Fibroblast of mammary gland (primary cell): ENCODE measurements around the gene DLX5.

Experiments
- DNase-seq: peaks from one replicate; pipeline ENCODE4 v3.0.0-alpha.2; 2010; ENCODE audit warnings: low read depth
- H3K4me3 ChIP-seq: 2 replicates; pipeline ENCODE4 v1.5.1; 2011; ENCODE audit warnings: low read depth, mild to moderate bottlenecking, low read length, moderate library complexity; ENCODE audit not compliant: control insufficient read depth
- CTCF ChIP-seq: conservative IDR thresholded peaks from 2 replicates; pipeline ENCODE4 v1.5.1; 2011; ENCODE audit warnings: low read depth, low read length, inconsistent platforms; ENCODE audit not compliant: control insufficient read depth, insufficient read depth

The DLX5 gene

GRCh38 chr7:97013134-97013844, 11.3 kb downstream of the DLX5 start:
- H3K4me3 ChIP-seq = no peak overlapping the region
- no peak for TF ChIP-seq CTCF

GRCh38 chr7:97012365-97013133, 12.1 kb downstream of the DLX5 start:
- TF ChIP-seq CTCF = no peak
- no peak for DNase-seq
- no peak overlapping the region for H3K4me3 ChIP-seq

More at GRCh38 chr7:97013134-97013844, 11.3 kb downstream of the DLX5 start:
- no peak for DNase-seq

GRCh38 chr7:97011536-97012364, 12.9 kb downstream of the DLX5 start:
- no peak overlapping the region for H3K4me3 ChIP-seq
- no peak for TF ChIP-seq CTCF
- no peak for DNase-seq

- no peak for TF ChIP-seq CTCF
- DNase-seq = no peak
- H3K4me3 ChIP-seq = no peak overlapping the region
These were observed 13.5 kb downstream of the DLX5 start for GRCh38 chr7:97011104-97011503.

- no peak for DNase-seq
- TF ChIP-seq CTCF = no peak
- no peak overlapping the region for H3K4me3 ChIP-seq
These were observed 14.6 kb downstream of the DLX5 start for GRCh38 chr7:97009753-97010732.
